Mammary epithelial cell (primary cell): ENCODE measurements around the gene ARX.

Experiments
- CTCF ChIP-seq, 2 donors: IDR thresholded peaks in 1 of 2; conservative IDR thresholded peaks in 1 of 2; 2 replicates each; pipeline ENCODE4 v1.5.1; 2011 to 2012; ENCODE audit warnings: inconsistent platforms in 2 of 2, low read length in 2 of 2, mild to moderate bottlenecking in 2 of 2, control low read depth in 1 of 2, low read depth in 1 of 2; ENCODE audit not compliant: insufficient read depth in 1 of 2; ENCODE audit errors: extremely low read depth in 1 of 2
- EZH2 ChIP-seq: IDR thresholded peaks from 2 replicates; pipeline ENCODE4 v1.6.1; 2012; ENCODE audit warnings: low read length, inconsistent platforms, borderline replicate concordance

GRCh38 chrX:25005382-25006185, 10.2 kb downstream of the ARX start:
- TF ChIP-seq CTCF (conservative IDR thresholded peaks at IDR 0.05 in 1 of 2, IDR thresholded peaks at IDR 0.05 in 1 of 2; ENCODE audit: extremely low read depth in 1 of 2, insufficient read depth in 1 of 2, low read depth in 1 of 2, low read length in 2 of 2) (no peak), EZH2 (peak; percentile 31)
